Fibroblast of lung (primary cell): Measurements from ENCODE around the gene FOXB2. TPM values are rescaled to one million over a fixed set of nuclear protein-coding genes. Genes with fewer than 3 reads are reported as not detected.

ENCODE experiments used
- DNase-seq, 2 donors: peaks; one replicate each; pipeline versions ENCODE4 v3.0.0 to v3.0.0-alpha.2; 2010; ENCODE audit warnings: low read depth in 2 of 2
- H2AFZ ChIP-seq: 2 replicates; pipeline ENCODE4 v1.5.1; 2012; ENCODE audit warnings: low read length, control low read depth, inconsistent platforms
- H3K27ac ChIP-seq: 2 replicates; pipeline ENCODE4 v1.5.1; 2011; ENCODE audit warnings: low read length, control low read depth; ENCODE audit not compliant: insufficient read depth
- H3K27me3 ChIP-seq: 2 replicates; pipeline ENCODE4 v1.5.1; 2011; ENCODE audit warnings: mild to moderate bottlenecking, low read length; ENCODE audit not compliant: control insufficient read depth, insufficient read depth
- H3K36me3 ChIP-seq: 2 replicates; pipeline ENCODE4 v1.5.1; 2011; ENCODE audit warnings: low read length; ENCODE audit not compliant: control insufficient read depth, insufficient read depth
- H3K4me1 ChIP-seq: 2 replicates; pipeline ENCODE4 v1.5.1; 2011; ENCODE audit warnings: low read length; ENCODE audit not compliant: control insufficient read depth, insufficient read depth; ENCODE audit errors: extremely low read depth
- H3K4me2 ChIP-seq: 2 replicates; pipeline ENCODE4 v1.5.1; 2011; ENCODE audit warnings: low read length, control low read depth; ENCODE audit not compliant: insufficient read depth; ENCODE audit errors: extremely low read depth
- H3K4me3 ChIP-seq, 4 experiments: fragments of 200-600 bp in 1 of 4; sonication (generic) in 1 of 4; replicated peaks in 1 of 4; 2 replicates each; pipeline ENCODE4 v1.5.1; 2011 to 2016; ENCODE audit warnings: low read length in 4 of 4, low read depth in 3 of 4, mild to moderate bottlenecking in 3 of 4, control low read depth in 2 of 4, inconsistent platforms in 1 of 4, mixed read lengths in 1 of 4; ENCODE audit not compliant: insufficient read depth in 1 of 4; ENCODE audit errors: control extremely low read depth in 1 of 4
- H3K79me2 ChIP-seq: 2 replicates; pipeline ENCODE4 v1.5.1; 2012; ENCODE audit warnings: mild to moderate bottlenecking, low read length, inconsistent platforms; ENCODE audit not compliant: control insufficient read depth, insufficient read depth
- H3K9ac ChIP-seq: 2 replicates; pipeline ENCODE4 v1.5.1; 2011; ENCODE audit warnings: mild to moderate bottlenecking, low read length, control low read depth; ENCODE audit not compliant: insufficient read depth
- H3K9me3 ChIP-seq: 2 replicates; pipeline ENCODE4 v1.5.1; 2012; ENCODE audit warnings: low read depth, low read length; ENCODE audit not compliant: control insufficient read depth, insufficient read depth
- H4K20me1 ChIP-seq: 2 replicates; pipeline ENCODE4 v1.5.1; 2011; ENCODE audit warnings: low read length; ENCODE audit not compliant: control insufficient read depth, insufficient read depth; ENCODE audit errors: extremely low read depth
- EZH2 ChIP-seq: IDR thresholded peaks from 2 replicates; pipeline ENCODE4 v1.5.1; 2012; ENCODE audit warnings: low read length, control low read depth, mild to moderate bottlenecking; ENCODE audit errors: missing control alignments
- polyA plus RNA-seq, 2 donors: library from polyadenylated mRNA; depleted of rRNA in 1 of 2; stranded (reverse) in 1 of 2; unstranded in 1 of 2; fragments of >200 nt; gene quantifications; 2 replicates each; pipeline ENCODE4 v1.2.1, GENCODE V29; 2011 to 2012; ENCODE audit warnings: missing spikeins in 1 of 2
- total RNA-seq: library from RNA; depleted of rRNA; stranded (reverse); fragments of >200 nt; gene quantifications from 2 replicates; pipeline ENCODE4 v1.2.1, GENCODE V29; 2014
- TF ChIP-seq, protein P1 (sequence below), 2 donors: IDR thresholded peaks in 1 of 2; conservative IDR thresholded peaks in 1 of 2; 1 replicate in 1 of 2; 2 replicates in 1 of 2; pipeline ENCODE4 v1.5.1; 2011 to 2012; ENCODE audit warnings: low read length in 2 of 2, control low read depth in 1 of 2, inconsistent platforms in 1 of 2, low read depth in 1 of 2, mild to moderate bottlenecking in 1 of 2

FOXB2 gene
- total and polyA plus RNA-seq, 2 donors (not counting 1 experiment from before 2014, with no cell fraction given): not detected

- no peaks in the 10 kb centered on the region for H4K20me1 ChIP-seq
- H3K79me2 ChIP-seq: no peaks in the 10 kb centered on the region
- no peaks in the 10 kb centered on the region for H3K36me3 ChIP-seq
- H3K4me2 ChIP-seq: no peak overlapping the region
- H2AFZ ChIP-seq: no peak overlapping the region
- no peak overlapping the region for H3K4me3 ChIP-seq
- no peak for DNase-seq
- TF ChIP-seq, protein P1, sequence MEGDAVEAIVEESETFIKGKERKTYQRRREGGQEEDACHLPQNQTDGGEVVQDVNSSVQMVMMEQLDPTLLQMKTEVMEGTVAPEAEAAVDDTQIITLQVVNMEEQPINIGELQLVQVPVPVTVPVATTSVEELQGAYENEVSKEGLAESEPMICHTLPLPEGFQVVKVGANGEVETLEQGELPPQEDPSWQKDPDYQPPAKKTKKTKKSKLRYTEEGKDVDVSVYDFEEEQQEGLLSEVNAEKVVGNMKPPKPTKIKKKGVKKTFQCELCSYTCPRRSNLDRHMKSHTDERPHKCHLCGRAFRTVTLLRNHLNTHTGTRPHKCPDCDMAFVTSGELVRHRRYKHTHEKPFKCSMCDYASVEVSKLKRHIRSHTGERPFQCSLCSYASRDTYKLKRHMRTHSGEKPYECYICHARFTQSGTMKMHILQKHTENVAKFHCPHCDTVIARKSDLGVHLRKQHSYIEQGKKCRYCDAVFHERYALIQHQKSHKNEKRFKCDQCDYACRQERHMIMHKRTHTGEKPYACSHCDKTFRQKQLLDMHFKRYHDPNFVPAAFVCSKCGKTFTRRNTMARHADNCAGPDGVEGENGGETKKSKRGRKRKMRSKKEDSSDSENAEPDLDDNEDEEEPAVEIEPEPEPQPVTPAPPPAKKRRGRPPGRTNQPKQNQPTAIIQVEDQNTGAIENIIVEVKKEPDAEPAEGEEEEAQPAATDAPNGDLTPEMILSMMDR (conservative IDR thresholded peaks at IDR 0.05 in 1 of 2, IDR thresholded peaks at IDR 0.05 in 1 of 2; ENCODE audit: low read depth in 1 of 2, low read length in 2 of 2): peak in 1 of 2 donors; percentile 37
- TF ChIP-seq EZH2: peak; percentile 0
- H3K27ac ChIP-seq: no peak overlapping the region
- no peak overlapping the region for H3K9ac ChIP-seq
- H3K4me1 ChIP-seq: no peaks in the 10 kb centered on the region
- peaks cover 79% of the 10 kb centered on the region for H3K27me3 ChIP-seq
- no peaks in the 10 kb centered on the region for H3K9me3 ChIP-seq
Measured at GRCh38 chr9:77014597-77015263, 4.7 kb upstream of the FOXB2 start.

DNA sequence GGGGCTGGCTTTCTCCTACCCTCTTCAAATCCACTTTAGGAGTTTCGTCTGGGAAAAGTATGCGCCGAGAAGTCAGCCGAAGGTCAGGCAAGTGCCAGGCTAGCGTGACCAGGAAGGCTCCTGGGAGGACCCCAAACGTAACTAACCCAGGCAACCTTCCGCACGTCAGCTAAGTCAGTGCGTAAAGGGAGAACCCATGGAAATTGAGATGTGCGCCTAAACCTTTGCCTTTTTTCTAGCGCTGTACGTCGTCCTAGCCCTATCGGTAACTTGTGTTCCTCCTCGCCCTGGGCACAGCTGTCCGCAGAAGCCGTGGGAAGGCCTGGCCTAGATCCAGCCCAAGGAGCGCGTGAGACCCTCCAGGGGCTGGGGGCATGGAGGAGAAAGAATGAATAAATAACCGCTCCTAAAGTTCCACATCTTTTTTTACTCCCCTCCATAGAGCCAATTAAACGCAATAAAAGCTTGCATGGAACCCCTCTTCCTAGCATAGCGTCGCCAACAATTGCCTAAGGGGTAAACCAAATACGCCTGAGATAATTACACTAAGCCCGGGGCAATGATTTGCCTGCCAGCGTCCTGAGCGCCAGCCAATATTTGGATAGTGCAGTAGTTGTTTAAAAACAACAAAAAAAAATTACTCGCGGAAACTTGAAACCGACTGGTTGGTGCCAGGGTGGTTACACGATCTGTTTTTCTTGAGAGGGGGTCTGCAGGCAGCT, 4.0 kb upstream of the FOXB2 start:
- H3K4me3 ChIP-seq: no peak overlapping the region
- H4K20me1 ChIP-seq: no peaks in the 10 kb centered on the region
- TF ChIP-seq, protein P1 (conservative IDR thresholded peaks at IDR 0.05 in 1 of 2, IDR thresholded peaks at IDR 0.05 in 1 of 2; ENCODE audit: low read depth in 1 of 2, low read length in 2 of 2): no peak
- TF ChIP-seq EZH2: peak; percentile 73
- no peaks in the 10 kb centered on the region for H3K4me1 ChIP-seq
- H3K9ac ChIP-seq: no peak overlapping the region
- no peak overlapping the region for H3K27ac ChIP-seq
- peaks cover 83% of the 10 kb centered on the region for H3K27me3 ChIP-seq
- H2AFZ ChIP-seq: no peak overlapping the region
- H3K9me3 ChIP-seq: no peaks in the 10 kb centered on the region
- no peak for DNase-seq
- H3K36me3 ChIP-seq: no peaks in the 10 kb centered on the region
- H3K79me2 ChIP-seq: no peaks in the 10 kb centered on the region
- no peak overlapping the region for H3K4me2 ChIP-seq

- TF ChIP-seq, protein P1 (conservative IDR thresholded peaks at IDR 0.05 in 1 of 2, IDR thresholded peaks at IDR 0.05 in 1 of 2; ENCODE audit: low read depth in 1 of 2, low read length in 2 of 2): no peak
- TF ChIP-seq EZH2: peak; percentile 88
- no peak for DNase-seq
- peaks cover 88% of the 10 kb centered on the region for H3K27me3 ChIP-seq
- H3K4me3 ChIP-seq: no peak overlapping the region
- no peaks in the 10 kb centered on the region for H3K9me3 ChIP-seq
- H4K20me1 ChIP-seq: no peaks in the 10 kb centered on the region
- H3K27ac ChIP-seq: no peak overlapping the region
- no peaks in the 10 kb centered on the region for H3K36me3 ChIP-seq
- no peaks in the 10 kb centered on the region for H3K4me1 ChIP-seq
- no peak overlapping the region for H2AFZ ChIP-seq
- no peak overlapping the region for H3K9ac ChIP-seq
- H3K4me2 ChIP-seq: no peak overlapping the region
- no peaks in the 10 kb centered on the region for H3K79me2 ChIP-seq
Measured at GRCh38 chr9:77016121-77016525, 3.3 kb upstream of the FOXB2 start.
